GM19438 (cell line): Measurements from ENCODE around the gene INO80D.
"Not testable (repeated sequence)": the region's sequence is repeated elsewhere in the genome, so short reads cannot be mapped to it uniquely, and the experiment has no call there.

Source experiments
- ATAC-seq: cut with Tn5 transposase; IDR thresholded peaks from one replicate; pipeline ENCODE4 v1.9.1; 2021; ENCODE audit warnings: low read depth; ENCODE audit not compliant: unreplicated experiment

INO80D gene

GRCh38 chr2:206084870-206085741 lies 868 bp downstream of the INO80D start:
- ATAC-seq: peak; percentile 26

DNA sequence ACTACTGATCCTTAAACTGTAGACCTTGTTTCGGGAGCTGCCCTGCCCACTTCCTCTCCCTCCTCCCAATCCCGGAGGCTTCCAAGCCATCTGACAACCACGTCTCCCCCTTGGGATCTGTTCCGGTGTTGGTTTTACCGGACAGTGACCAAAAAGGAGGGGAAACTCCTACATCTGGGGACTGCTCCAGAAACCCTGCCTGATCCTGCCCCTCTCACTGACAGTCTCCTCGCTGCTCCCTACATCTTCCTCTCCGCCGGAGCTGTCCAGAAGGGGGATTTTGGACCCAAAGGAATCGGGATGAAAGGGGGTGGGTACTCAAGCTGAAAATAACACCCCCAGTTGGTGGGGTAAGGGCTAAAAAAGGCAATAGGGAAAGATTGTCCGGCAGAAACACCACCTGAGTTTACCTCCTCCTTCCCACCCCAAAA lies 1.5 kb downstream of the INO80D start:
- ATAC-seq: no peak

GRCh38 chr2:206083602-206084438 lies 2.2 kb downstream of the INO80D start:
- no peak for ATAC-seq

- ATAC-seq: no peak
Observed at GRCh38 chr2:206082298-206082843, 3.6 kb downstream of the INO80D start.

- ATAC-seq: no peak
Observed at GRCh38 chr2:206080927-206081326, 5.0 kb downstream of the INO80D start.

DNA sequence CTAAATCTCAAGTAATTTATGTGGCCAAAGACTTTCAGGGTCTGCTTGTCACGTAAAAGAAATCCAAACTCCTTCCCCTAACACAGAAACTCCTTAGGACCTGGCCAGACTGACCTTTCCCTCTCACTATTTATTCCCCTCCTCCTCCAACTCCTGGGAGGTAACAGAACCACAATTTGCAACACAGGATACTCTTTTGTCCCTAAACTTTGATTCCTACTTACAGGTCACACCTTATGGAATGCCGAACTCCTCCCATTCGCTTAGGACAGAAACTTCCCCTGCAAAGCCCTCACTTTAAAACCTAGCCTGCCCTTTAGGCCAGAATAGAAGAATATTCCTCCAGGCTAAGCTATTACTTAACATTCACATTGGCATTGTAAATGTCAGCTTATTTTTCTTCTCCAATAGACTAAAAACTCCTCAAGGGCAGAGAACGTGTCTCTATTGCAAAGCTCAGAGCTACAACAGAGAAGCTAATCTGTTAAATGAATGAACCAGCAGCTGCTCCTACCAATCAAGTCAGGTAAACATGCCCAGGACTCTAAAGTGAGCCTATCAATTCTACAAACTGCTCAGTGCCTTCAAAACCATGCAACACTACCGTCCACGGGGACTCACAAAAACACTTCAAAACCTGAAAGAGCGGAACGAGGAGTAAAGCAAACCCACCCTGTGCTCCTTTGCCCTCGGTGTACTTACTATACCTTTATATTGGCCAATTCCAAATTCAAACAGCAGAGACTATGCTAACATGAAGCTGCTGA lies 6.1 kb downstream of the INO80D start:
- no peak for ATAC-seq

GRCh38 chr2:206077879-206078278 lies 8.1 kb downstream of the INO80D start:
- not testable (repeated sequence) for ATAC-seq

DNA sequence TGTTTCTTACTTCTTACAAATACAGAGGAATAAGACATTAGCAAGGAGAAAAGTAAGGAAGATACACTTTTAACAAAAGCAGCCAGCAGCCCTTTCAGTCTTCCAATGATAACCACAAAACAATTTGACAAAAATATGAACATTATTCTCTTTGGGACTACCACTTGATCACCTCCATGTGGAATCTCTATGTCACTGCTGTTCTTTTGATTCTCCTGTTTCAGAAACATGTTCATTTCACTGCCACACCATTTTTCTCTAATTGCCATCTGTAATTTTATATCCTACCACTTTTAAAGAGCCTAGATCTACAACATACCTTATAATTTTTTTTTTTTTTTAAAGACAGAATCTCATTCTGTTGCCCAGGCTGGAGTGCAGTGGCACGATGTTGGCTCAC lies 10.9 kb downstream of the INO80D start:
- ATAC-seq: no peak

DNA sequence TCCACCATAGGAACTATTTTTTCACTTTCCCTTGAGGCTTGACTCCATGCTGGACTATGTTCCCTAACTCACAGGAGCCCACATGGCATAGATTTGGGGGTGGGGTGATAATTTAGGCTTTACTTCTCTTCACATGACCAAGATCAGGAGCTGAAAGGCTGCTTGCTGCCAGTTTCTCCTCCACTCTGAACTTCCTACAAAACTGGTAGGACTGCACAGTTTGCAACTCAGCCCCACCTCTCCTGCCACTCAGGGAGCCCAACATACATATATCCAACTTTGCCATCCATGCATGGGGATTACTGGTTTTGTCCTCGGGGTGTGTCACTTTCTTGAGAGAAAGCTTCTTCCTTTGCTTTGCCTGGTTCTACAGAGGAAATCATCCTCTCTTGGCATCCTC lies 14.2 kb downstream of the INO80D start:
- no peak for ATAC-seq

DNA sequence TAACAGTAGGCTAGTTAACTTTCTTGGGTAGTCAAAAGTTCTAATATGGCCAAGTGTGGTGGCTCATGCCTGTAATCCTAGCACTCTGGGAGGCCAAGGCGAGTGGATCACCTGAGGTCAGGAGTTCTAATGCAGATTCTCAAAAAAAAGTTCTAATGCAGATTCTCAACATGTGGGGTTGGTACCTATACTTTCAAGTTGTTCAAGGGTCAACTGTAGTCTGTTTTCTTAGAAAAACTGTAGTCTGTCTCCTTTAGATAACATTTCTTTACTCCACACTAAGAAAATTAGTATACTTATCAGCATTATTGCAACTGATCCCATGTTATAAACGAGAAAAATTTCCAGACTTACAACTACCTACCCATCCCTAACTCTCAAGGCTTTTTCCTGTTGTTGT lies 16.6 kb downstream of the INO80D start:
- no peak for ATAC-seq

GRCh38 chr2:206068207-206068606 lies 17.8 kb downstream of the INO80D start:
- ATAC-seq: no peak

- no peak for ATAC-seq
Observed at GRCh38 chr2:206064077-206064476, 21.9 kb downstream of the INO80D start.

DNA sequence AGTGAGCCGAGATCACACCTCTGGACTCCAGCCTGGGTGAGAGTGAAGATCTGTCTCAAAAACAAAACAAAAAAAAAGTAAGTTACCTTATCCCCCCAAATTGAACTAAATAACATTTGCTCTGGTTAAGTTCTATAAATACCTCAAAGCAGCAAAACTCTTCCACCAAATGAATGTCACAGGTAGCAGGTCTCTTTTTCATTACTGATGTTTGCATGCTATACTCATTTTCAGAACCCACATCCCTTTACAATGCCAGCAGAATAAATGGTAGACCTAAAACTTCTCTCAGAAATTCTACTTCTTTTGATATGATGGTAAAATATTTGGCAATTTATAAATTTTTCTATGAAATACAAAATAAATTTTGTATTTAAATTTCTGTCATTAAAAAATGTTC lies 22.3 kb downstream of the INO80D start:
- ATAC-seq: no peak

GRCh38 chr2:206062724-206063123 lies 23.2 kb downstream of the INO80D start:
- ATAC-seq: no peak

GRCh38 chr2:206056286-206056685 lies 29.7 kb downstream of the INO80D start:
- ATAC-seq: no peak

- no peak for ATAC-seq
Observed at GRCh38 chr2:206054952-206055351, 31.0 kb downstream of the INO80D start.

- no peak for ATAC-seq
Observed at GRCh38 chr2:206051912-206052311, 34.1 kb downstream of the INO80D start.

DNA sequence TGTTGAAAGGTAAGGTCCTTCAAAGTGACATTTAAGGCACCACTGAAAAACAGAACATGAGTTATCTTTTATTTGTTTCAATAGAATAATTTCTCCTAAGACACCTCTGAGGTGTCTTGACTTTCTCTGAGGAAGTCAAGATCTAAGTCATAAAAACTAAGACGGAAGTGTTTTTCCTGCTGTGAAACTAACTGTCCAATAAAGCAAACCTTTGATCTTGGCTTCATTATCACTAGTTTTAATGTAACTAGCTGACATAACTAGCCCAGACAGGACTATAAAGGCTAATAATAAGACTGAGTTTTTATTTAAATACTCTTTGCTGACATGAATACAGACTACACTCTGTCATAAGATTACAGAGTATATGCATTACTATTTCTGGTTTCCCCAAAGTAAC lies 36.6 kb downstream of the INO80D start:
- ATAC-seq: no peak

- no peak for ATAC-seq
Observed at GRCh38 chr2:206045251-206045650, 40.7 kb downstream of the INO80D start.

GRCh38 chr2:206040525-206040924 lies 45.4 kb downstream of the INO80D start:
- ATAC-seq: no peak

GRCh38 chr2:206035393-206035792 lies 50.6 kb downstream of the INO80D start:
- not testable (repeated sequence) for ATAC-seq
